Vagina (tissue), 2 donors: ENCODE data around the gene GNA15. TPM values are rescaled to one million over a fixed set of nuclear protein-coding genes. Genes with fewer than 3 reads are reported as not detected.

Source experiments
- DNase-seq, 2 donors: peaks; one replicate each; pipeline ENCODE4 v3.0.0-alpha.2; 2017; ENCODE audit errors: extremely low spot score in 2 of 2
- H3K27ac ChIP-seq: fragments of 200-600 bp; sonication (generic); one replicate; pipeline ENCODE4 v1.5.1; 2019
- H3K27me3 ChIP-seq: fragments of 200-600 bp; sonication (generic); one replicate; pipeline ENCODE4 v1.5.1; 2019
- H3K36me3 ChIP-seq, 2 donors: fragments of 200-600 bp; sonication (generic); one replicate each; pipeline ENCODE4 v1.5.1; 2017 to 2019
- H3K4me1 ChIP-seq: fragments of 200-600 bp; sonication (generic); one replicate; pipeline ENCODE4 v1.5.1; 2019
- H3K4me3 ChIP-seq, 2 donors: fragments of 200-600 bp; sonication (generic); 1 replicate in 1 of 2; 2 replicates in 1 of 2; pipeline ENCODE4 v1.5.1; 2016 to 2019
- H3K9me3 ChIP-seq: fragments of 200-600 bp; sonication (generic); one replicate; pipeline ENCODE4 v1.5.1; 2019
- CTCF ChIP-seq, 3 experiments: fragments of 450-650 bp in 2 of 3; fragments of 200-600 bp in 1 of 3; sonication (generic) in 1 of 3; IDR thresholded peaks; one replicate each; pipeline ENCODE4 v1.5.1; 2017 to 2019; ENCODE audit warnings: antibody characterized with exemption in 3 of 3, mild to moderate bottlenecking in 2 of 3, moderate library complexity in 2 of 3
- POLR2A ChIP-seq, 2 donors: fragments of 450-650 bp; IDR thresholded peaks; one replicate each; pipeline ENCODE4 v1.6.1; 2017; ENCODE audit warnings: antibody characterized with exemption in 2 of 2, mild to moderate bottlenecking in 2 of 2, moderate library complexity in 2 of 2
- POLR2AphosphoS5 ChIP-seq, 2 donors: sonication (generic); formaldehyde crosslinking; IDR thresholded peaks; one replicate each; pipeline ENCODE4 v1.9.0; 2017; ENCODE audit warnings: antibody characterized with exemption in 2 of 2, mild to moderate bottlenecking in 2 of 2, low read depth in 1 of 2; ENCODE audit not compliant: insufficient read depth in 1 of 2
- intact Hi-C: fragments of 100-400 bp; cut with DNase I; formaldehyde crosslinking; loops from one replicate; pipeline ENCODE4 v1.15.1; 2023
- total RNA-seq: library from RNA; depleted of rRNA; stranded (reverse); fragments of >200 nt; gene quantifications from one replicate; pipeline ENCODE4 v1.2.3, GENCODE V29; 2016

The GNA15 gene
- total RNA-seq, 1 donor from 2014 or later, result 28.2 TPM

DNA sequence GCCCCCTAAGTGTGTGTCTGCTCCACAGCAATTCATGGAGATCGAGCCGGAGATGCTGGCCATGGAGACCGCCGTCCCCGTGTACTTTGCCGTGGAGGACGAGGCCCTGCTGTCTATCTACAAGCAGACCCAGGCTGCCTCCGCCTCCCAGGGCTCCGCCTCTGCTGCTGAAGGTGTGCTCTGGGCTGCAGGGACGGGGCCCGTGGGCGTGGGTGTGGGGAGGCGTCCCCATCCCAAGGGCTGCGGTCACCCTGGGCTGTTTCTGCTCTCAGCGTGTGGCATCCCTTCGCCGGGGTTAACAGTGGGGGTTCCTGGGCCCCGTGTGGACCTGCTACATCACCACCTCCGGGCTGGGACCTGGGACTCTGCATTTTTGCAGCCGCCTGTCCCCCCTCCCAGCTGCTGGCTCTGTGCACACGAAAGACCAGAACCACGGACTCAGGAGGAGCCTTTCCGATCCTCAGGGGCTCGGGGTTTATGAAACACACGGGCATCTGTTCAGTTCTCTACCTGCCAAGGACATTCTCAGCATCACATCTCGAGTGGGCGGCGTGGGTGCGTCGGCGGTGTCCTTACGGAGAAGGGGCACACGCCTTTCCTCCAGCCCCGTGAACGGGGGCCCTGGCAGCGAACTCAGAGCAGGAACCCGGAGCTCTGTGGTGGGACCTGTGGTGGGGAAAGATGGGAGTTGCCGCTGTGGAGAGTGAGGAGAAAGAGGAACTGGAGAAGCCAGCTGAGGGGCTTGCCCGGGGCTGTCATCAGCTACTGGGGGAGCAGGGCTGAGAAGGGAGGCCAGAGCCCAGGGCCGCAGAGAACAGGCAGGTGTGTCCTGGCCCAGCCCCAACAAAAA lies 57.6 kb downstream of the GNA15 start:
- intact Hi-C loops, result no loop called here

GRCh38 chr19:3194106-3195087 lies 58.6 kb downstream of the GNA15 start:
- no peak overlapping the region for H3K4me3 ChIP-seq
- intact Hi-C loops, result no loop called here
- DNase-seq, result no peak
- no peaks in the 10 kb centered on the region for H3K9me3 ChIP-seq
- H3K36me3 ChIP-seq, result peaks cover 0 to 9% of the 10 kb centered on the region in 2 donors
- no peak overlapping the region for H3K27ac ChIP-seq
- TF ChIP-seq POLR2A (IDR thresholded peaks at IDR 0.05), result no peak
- TF ChIP-seq CTCF (IDR thresholded peaks at IDR 0.05), result no peak
- no peak for TF ChIP-seq POLR2AphosphoS5 (IDR thresholded peaks at IDR 0.05; ENCODE audit: insufficient read depth in 1 of 2, low read depth in 1 of 2)
- H3K4me1 ChIP-seq, result peaks cover 5% of the 10 kb centered on the region
- H3K27me3 ChIP-seq, result no peaks in the 10 kb centered on the region

More for the DNA sequence above, 57.6 kb downstream of the GNA15 start:
- no peaks in the 10 kb centered on the region for H3K27me3 ChIP-seq
- DNase-seq, result no peak
- no peak overlapping the region for H3K4me3 ChIP-seq
- no peaks in the 10 kb centered on the region for H3K9me3 ChIP-seq
- no peak overlapping the region for H3K27ac ChIP-seq
- no peak for TF ChIP-seq CTCF (IDR thresholded peaks at IDR 0.05)
- no peak for TF ChIP-seq POLR2A (IDR thresholded peaks at IDR 0.05)
- no peak for TF ChIP-seq POLR2AphosphoS5 (IDR thresholded peaks at IDR 0.05; ENCODE audit: insufficient read depth in 1 of 2, low read depth in 1 of 2)
- H3K4me1 ChIP-seq, result peaks cover 6% of the 10 kb centered on the region
- H3K36me3 ChIP-seq, result peaks cover 0 to 10% of the 10 kb centered on the region in 2 donors

GRCh38 chr19:3196064-3196932 lies 60.5 kb downstream of the GNA15 start:
- no peak for DNase-seq
- no peak overlapping the region for H3K4me3 ChIP-seq
- peaks cover 0 to 9% of the 10 kb centered on the region in 2 donors for H3K36me3 ChIP-seq
- H3K27ac ChIP-seq, result no peak overlapping the region
- intact Hi-C loops, result no loop called here
- no peaks in the 10 kb centered on the region for H3K9me3 ChIP-seq
- no peaks in the 10 kb centered on the region for H3K27me3 ChIP-seq
- no peaks in the 10 kb centered on the region for H3K4me1 ChIP-seq
- TF ChIP-seq POLR2A (IDR thresholded peaks at IDR 0.05) (no peak), POLR2AphosphoS5 (IDR thresholded peaks at IDR 0.05; ENCODE audit: insufficient read depth in 1 of 2, low read depth in 1 of 2) (no peak), CTCF (IDR thresholded peaks at IDR 0.05) (no peak)

GRCh38 chr19:3196933-3197205 lies 61.0 kb downstream of the GNA15 start:
- Histone ChIP-seq H3K4me1 (no peaks in the 10 kb centered on the region), H3K4me3 (no peak overlapping the region), H3K27me3 (no peaks in the 10 kb centered on the region), H3K27ac (no peak overlapping the region), H3K9me3 (no peaks in the 10 kb centered on the region), H3K36me3 (peaks cover 0 to 13% of the 10 kb centered on the region in 2 donors)
- no peak for DNase-seq
- intact Hi-C loops, result no loop called here
- TF ChIP-seq POLR2AphosphoS5 (IDR thresholded peaks at IDR 0.05; ENCODE audit: insufficient read depth in 1 of 2, low read depth in 1 of 2), result no peak
- TF ChIP-seq POLR2A (IDR thresholded peaks at IDR 0.05), result no peak
- no peak for TF ChIP-seq CTCF (IDR thresholded peaks at IDR 0.05)
